ENCODE results near the gene SLC26A1. TPM values are rescaled to one million over a fixed set of nuclear protein-coding genes. Genes with fewer than 3 reads are reported as not detected.
"Not testable (repeated sequence)": the region's sequence is repeated elsewhere in the genome, so short reads cannot be mapped to it uniquely, and the experiment has no call there.

Gene SLC26A1
- total and polyA plus RNA-seq, 2 experiments from 2014 or later = 0.77 to 6.3 TPM

- no peaks in the 10 kb centered on the region for H3K27me3 ChIP-seq
- no peaks in the 10 kb centered on the region for H3K36me3 ChIP-seq
- no peak for DNase-seq (ENCODE audit: low read depth in 1 of 2, low spot score in 1 of 2)
- H3K4me1 ChIP-seq (ENCODE audit: low read depth) = peaks cover 11% of the 10 kb centered on the region
- no peak overlapping the region for H3K4me3 ChIP-seq
- no peak overlapping the region for H3K27ac ChIP-seq
- no peaks in the 10 kb centered on the region for H3K9me3 ChIP-seq (ENCODE audit: low read depth)
- TF ChIP-seq CTCF (IDR thresholded peaks at IDR 0.05; ENCODE audit: low read depth, low read length) = no peak
These were observed 8.7 kb downstream of the SLC26A1 start for GRCh38 chr4:984336-985054.

GRCh38 chr4:982814-983213 is 10.4 kb downstream of the SLC26A1 start:
- TF ChIP-seq CTCF (IDR thresholded peaks at IDR 0.05; ENCODE audit: low read depth, low read length) = no peak
- no peak for DNase-seq (ENCODE audit: low read depth in 1 of 2, low spot score in 1 of 2)
- H3K4me1 ChIP-seq (ENCODE audit: low read depth) = peaks cover 11% of the 10 kb centered on the region
- H3K36me3 ChIP-seq = no peaks in the 10 kb centered on the region
- no peaks in the 10 kb centered on the region for H3K9me3 ChIP-seq (ENCODE audit: low read depth)
- H3K27me3 ChIP-seq = no peaks in the 10 kb centered on the region
- no peak overlapping the region for H3K4me3 ChIP-seq
- H3K27ac ChIP-seq = no peak overlapping the region

DNA sequence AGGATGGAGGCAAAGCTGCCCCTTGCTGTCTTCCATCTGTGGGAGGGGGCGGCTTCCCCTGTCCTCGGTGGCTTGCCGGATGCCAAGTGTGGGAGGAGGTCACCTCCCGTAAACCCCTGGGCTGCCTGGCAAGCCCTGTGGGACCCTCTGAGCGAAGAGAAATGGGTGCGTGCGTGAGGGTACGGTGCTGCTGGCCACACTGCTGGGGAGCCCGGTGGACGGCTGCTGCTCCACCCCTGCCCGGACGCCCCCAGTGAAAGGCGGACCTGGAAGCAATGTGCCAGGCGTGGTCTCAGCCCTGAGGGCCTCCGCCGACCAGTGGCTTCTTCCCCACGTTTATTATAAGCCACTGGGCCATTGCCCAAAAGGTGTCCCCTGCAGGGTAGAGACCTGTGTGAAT is 10.9 kb downstream of the SLC26A1 start:
- H3K4me1 ChIP-seq (ENCODE audit: low read depth) = peaks cover 11% of the 10 kb centered on the region
- H3K4me3 ChIP-seq = no peak overlapping the region
- H3K27ac ChIP-seq = no peak overlapping the region
- no peaks in the 10 kb centered on the region for H3K27me3 ChIP-seq
- H3K36me3 ChIP-seq = no peaks in the 10 kb centered on the region
- no peak for DNase-seq (ENCODE audit: low read depth in 1 of 2, low spot score in 1 of 2)
- no peaks in the 10 kb centered on the region for H3K9me3 ChIP-seq (ENCODE audit: low read depth)
- TF ChIP-seq CTCF (IDR thresholded peaks at IDR 0.05; ENCODE audit: low read depth, low read length) = no peak

GRCh38 chr4:978957-979701 is 14.1 kb downstream of the SLC26A1 start:
- Histone ChIP-seq H3K27ac (no peak overlapping the region), H3K27me3 (no peaks in the 10 kb centered on the region)

DNA sequence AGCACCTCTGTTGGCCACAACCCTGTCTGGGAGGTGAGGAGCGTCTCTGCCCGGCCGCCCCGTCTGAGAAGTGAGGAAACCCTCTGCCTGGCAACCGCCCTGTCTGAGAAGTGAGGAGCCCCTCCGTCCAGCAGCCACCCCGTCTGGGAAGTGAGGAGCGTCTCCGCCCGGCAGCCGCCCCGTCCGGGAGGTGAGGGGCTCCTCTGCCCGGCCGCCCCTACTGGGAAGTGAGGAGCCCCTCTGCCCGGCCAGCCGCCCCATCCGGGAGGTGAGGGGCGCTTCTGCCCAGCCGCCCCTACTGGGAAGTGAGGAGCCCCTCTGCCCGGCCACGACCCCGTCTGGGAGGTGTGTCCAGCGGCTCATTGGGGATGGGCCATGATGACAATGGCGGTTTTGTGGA is 17.2 kb downstream of the SLC26A1 start:
- not testable (repeated sequence) for H3K4me1 ChIP-seq (ENCODE audit: low read depth); H3K4me3 ChIP-seq; H3K27ac ChIP-seq; DNase-seq (ENCODE audit: low read depth in 1 of 2, low spot score in 1 of 2); H3K9me3 ChIP-seq (ENCODE audit: low read depth); H3K36me3 ChIP-seq
- peaks cover 13% of the 10 kb centered on the region for H3K27me3 ChIP-seq

More at GRCh38 chr4:978957-979701, 14.1 kb downstream of the SLC26A1 start:
- Histone ChIP-seq H3K36me3 (no peaks in the 10 kb centered on the region), H3K9me3 (ENCODE audit: low read depth) (no peaks in the 10 kb centered on the region), H3K4me1 (ENCODE audit: low read depth) (no peaks in the 10 kb centered on the region), H3K4me3 (no peak overlapping the region)
- no peak for TF ChIP-seq CTCF (IDR thresholded peaks at IDR 0.05; ENCODE audit: low read depth, low read length)
- peak in 1 of 2 donors; percentile 74 for DNase-seq (ENCODE audit: low read depth in 1 of 2, low spot score in 1 of 2)

DNA sequence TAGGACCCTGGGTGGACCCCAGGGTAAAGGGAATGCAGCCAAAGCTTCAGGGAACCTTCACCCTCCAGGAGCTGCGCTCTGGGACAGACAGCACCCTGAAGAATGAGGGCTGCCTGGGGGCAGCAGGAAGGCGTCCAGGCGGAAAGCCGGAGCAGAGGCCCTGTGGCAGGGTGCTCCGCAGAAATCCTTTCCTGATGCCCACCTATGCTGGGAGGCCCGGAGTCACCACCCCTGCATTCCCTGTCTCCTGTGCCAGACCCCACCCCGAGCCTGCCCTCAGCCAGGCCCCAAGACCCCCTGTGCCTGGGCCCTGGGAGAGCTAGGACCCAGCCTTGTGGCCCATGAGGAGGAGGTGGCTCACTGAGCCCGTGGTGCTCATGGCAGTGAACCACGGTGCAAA is 18.5 kb downstream of the SLC26A1 start:
- Histone ChIP-seq H3K4me1 (ENCODE audit: low read depth) (no peaks in the 10 kb centered on the region), H3K36me3 (no peaks in the 10 kb centered on the region), H3K9me3 (ENCODE audit: low read depth) (no peaks in the 10 kb centered on the region), H3K4me3 (no peak overlapping the region), H3K27ac (no peak overlapping the region), H3K27me3 (peaks cover 18% of the 10 kb centered on the region)
- TF ChIP-seq CTCF (IDR thresholded peaks at IDR 0.05; ENCODE audit: low read depth, low read length) = no peak
- DNase-seq (ENCODE audit: low read depth in 1 of 2, low spot score in 1 of 2) = no peak
